ENCODE data around the gene LIG3. TPM values are rescaled to one million over a fixed set of nuclear protein-coding genes. Genes with fewer than 3 reads are reported as not detected.
"Not testable (repeated sequence)": the region's sequence is repeated elsewhere in the genome, so short reads cannot be mapped to it uniquely, and the experiment has no call there.

The LIG3 gene
- total RNA-seq, 2 experiments from 2014 or later: 44.1 to 50.4 TPM

- Mint-ChIP-seq H3K4me3 (no peak overlapping the region), H3K27me3 (no peaks in the 10 kb centered on the region), H3K27ac (no peak overlapping the region), H3K36me3 (ENCODE audit: low read depth) (peaks cover 35% of the 10 kb centered on the region), H3K9me3 (no peaks in the 10 kb centered on the region), H3K4me1 (ENCODE audit: low read depth) (peaks cover 5% of the 10 kb centered on the region)
- no peak for TF ChIP-seq CTCF (IDR thresholded peaks at IDR 0.05)
- ChIA-PET CTCF (interaction anchor here (1.1 to 5.6 kb wide), 9 partner anchors 10 to 122 kb away, joined by 3 to 59 read pairs (median 4); partner anchors contain the start of genes RAD51D and RFFL), POLR2A (interaction anchor here (0.6 to 6.3 kb wide), 5 partner anchors 32 to 126 kb away, joined by 4 to 33 read pairs (median 6); partner anchors contain the start of gene RAD51D)
- ATAC-seq: no peak
- DNase-seq: no peak
- intact Hi-C loops (cut with micrococcal nuclease): loop anchor here (5.0 kb wide), 2 partner anchors 105 to 125 kb away; partner anchors contain the start of gene FNDC8
Observed at GRCh38 chr17:34997355-34997862, 17.1 kb downstream of the LIG3 start.

- peak; percentile 85 for DNase-seq
- Mint-ChIP-seq H3K4me1 (ENCODE audit: low read depth) (peaks cover 5% of the 10 kb centered on the region), H3K27ac (peak overlapping the region; percentile 60), H3K27me3 (no peaks in the 10 kb centered on the region), H3K4me3 (no peak overlapping the region), H3K9me3 (no peaks in the 10 kb centered on the region), H3K36me3 (ENCODE audit: low read depth) (peaks cover 36% of the 10 kb centered on the region)
- ChIA-PET POLR2A (interaction anchor here (0.9 to 6.3 kb wide), 6 partner anchors 10 to 121 kb away, joined by 4 to 33 read pairs (median 6); partner anchors contain the start of gene RAD51D), CTCF (interaction anchor here (1.0 to 5.6 kb wide), 10 partner anchors 8 to 121 kb away, joined by 3 to 59 read pairs (median 6); partner anchors contain the start of genes RAD51D and RFFL)
- peak; percentile 99 for ATAC-seq
- TF ChIP-seq CTCF (IDR thresholded peaks at IDR 0.05): peak; percentile 77
- intact Hi-C loops (cut with micrococcal nuclease): loop anchor here (2.0 to 5.0 kb wide), 3 partner anchors 91 to 124 kb away; partner anchors contain the start of gene FNDC8
Observed at GRCh38 chr17:34998205-34998604, 17.9 kb downstream of the LIG3 start.

- ATAC-seq (no peak), DNase-seq (no peak)
- no peaks in the 10 kb centered on the region for H3K27me3 Mint-ChIP-seq
- H3K4me1 Mint-ChIP-seq (ENCODE audit: low read depth): peaks cover 5% of the 10 kb centered on the region
- no peak overlapping the region for H3K27ac Mint-ChIP-seq
- intact Hi-C loops (cut with micrococcal nuclease): loop anchor here (2.0 to 5.0 kb wide), 3 partner anchors 89 to 123 kb away; partner anchors contain the start of gene FNDC8
- CTCF ChIA-PET: interaction anchor here (0.8 to 5.6 kb wide), 9 partner anchors 10 to 127 kb away, joined by 3 to 59 read pairs (median 4); partner anchors contain the start of gene RAD51D
- TF ChIP-seq CTCF (IDR thresholded peaks at IDR 0.05): no peak
- peaks cover 33% of the 10 kb centered on the region for H3K36me3 Mint-ChIP-seq (ENCODE audit: low read depth)
- no peak overlapping the region for H3K4me3 Mint-ChIP-seq
- POLR2A ChIA-PET: interaction anchor here (1.1 to 6.3 kb wide), 4 partner anchors 9 to 120 kb away, joined by 3 to 33 read pairs (median 8); partner anchors contain the start of gene RAD51D
- no peaks in the 10 kb centered on the region for H3K9me3 Mint-ChIP-seq
Observed at GRCh38 chr17:34999456-34999855, 19.1 kb downstream of the LIG3 start.

GRCh38 chr17:35000965-35001364 lies 20.7 kb downstream of the LIG3 start:
- ATAC-seq; H3K4me3 Mint-ChIP-seq; H3K9me3 Mint-ChIP-seq; H3K27me3 Mint-ChIP-seq; H3K4me1 Mint-ChIP-seq (ENCODE audit: low read depth); DNase-seq; intact Hi-C loops (cut with micrococcal nuclease): not testable (repeated sequence)
- ChIA-PET CTCF (interaction anchor here (0.8 to 5.6 kb wide), 3 partner anchors 11 to 118 kb away, joined by 3 to 59 read pairs (median 51); partner anchors contain the start of gene RAD51D), POLR2A (interaction anchor here (6.3 kb wide), 1 partner anchor 118 kb away, joined by 33 read pairs; the partner anchor contains the start of gene RAD51D)
- peak overlapping the region; percentile 74 for H3K27ac Mint-ChIP-seq
- H3K36me3 Mint-ChIP-seq (ENCODE audit: low read depth): peaks cover 34% of the 10 kb centered on the region

- Mint-ChIP-seq H3K9me3 (no peaks in the 10 kb centered on the region), H3K4me1 (ENCODE audit: low read depth) (peaks cover 5% of the 10 kb centered on the region), H3K27ac (peak overlapping the region; percentile 74), H3K4me3 (no peak overlapping the region), H3K27me3 (no peaks in the 10 kb centered on the region), H3K36me3 (ENCODE audit: low read depth) (peaks cover 31% of the 10 kb centered on the region)
- ChIA-PET POLR2A (interaction anchor here (1.8 to 6.3 kb wide), 3 partner anchors 10 to 118 kb away, joined by 5 to 33 read pairs (median 8); partner anchors contain the start of gene RAD51D), CTCF (interaction anchor here (1.1 to 5.6 kb wide), 3 partner anchors 88 to 117 kb away, joined by 3 to 59 read pairs (median 6); partner anchors contain the start of gene RAD51D)
- DNase-seq (no peak), ATAC-seq (no peak)
- intact Hi-C loops (cut with micrococcal nuclease): no loop called here
- no peak for TF ChIP-seq CTCF (IDR thresholded peaks at IDR 0.05)
Observed at GRCh38 chr17:35001549-35001948, 21.2 kb downstream of the LIG3 start.

Measured in activated CD8-positive, alpha-beta T cell treated with anti-CD3 and anti-CD28 coated beads for 36 hours (primary cell).